Lower lobe of right lung (tissue), 2 donors: ENCODE results near the gene POC1B. TPM values are rescaled to one million over a fixed set of nuclear protein-coding genes. Genes with fewer than 3 reads are reported as not detected.

Source experiments
- ATAC-seq, 2 donors: fragments of 200-7000 bp; cut with Tn5 transposase; one replicate each; pipeline ENCODE4 v1.9.1; 2020 to 2022; ENCODE audit warnings: mild to moderate bottlenecking in 2 of 2, moderate library complexity in 2 of 2
- DNase-seq: peaks from one replicate; pipeline ENCODE4 v3.0.0-alpha.2; 2020
- H3K27ac ChIP-seq: fragments of 200-600 bp; one replicate; pipeline ENCODE4 v1.8.0; 2022
- H3K27me3 ChIP-seq: fragments of 200-600 bp; one replicate; pipeline ENCODE4 v1.8.0; 2022; ENCODE audit warnings: low read depth
- H3K36me3 ChIP-seq: fragments of 200-600 bp; one replicate; pipeline ENCODE4 v1.8.0; 2022; ENCODE audit warnings: mild to moderate bottlenecking
- H3K4me1 ChIP-seq: fragments of 200-600 bp; one replicate; pipeline ENCODE4 v1.8.0; 2022
- H3K4me3 ChIP-seq: fragments of 200-600 bp; one replicate; pipeline ENCODE4 v1.8.0; 2022; ENCODE audit warnings: mild to moderate bottlenecking
- H3K9me3 ChIP-seq: fragments of 200-600 bp; one replicate; pipeline ENCODE4 v1.8.0; 2022
- CTCF ChIP-seq: fragments of 200-600 bp; IDR thresholded peaks from one replicate; pipeline ENCODE4 v1.8.0; 2022; ENCODE audit warnings: antibody characterized with exemption, mild to moderate bottlenecking
- intact Hi-C: fragments of 100-400 bp; cut with DNase I; formaldehyde crosslinking; loops from one replicate; pipeline ENCODE4 v1.11.0; 2022
- long read RNA-seq: library from polyadenylated mRNA; unstranded; transcript quantifications from one replicate; pipeline ENCODE4 v2.0.0, GENCODE V29; 2021
- total RNA-seq: library from RNA; stranded (reverse); fragmentation: NEBNext Ultra II Directional; extraction: Animal tissue kit (Norgen Biotek cat#: 25700); gene quantifications from one replicate; pipeline ENCODE4 v1.2.1, GENCODE V29; 2021
- donor health status: DM: no; HTN: yes; CAD: no; lungs with severe emphysema.

Gene POC1B
- 15.5 TPM for total RNA-seq
- long read RNA-seq, transcript POC1B-201 (12 exons, 3,001 nt) = major isoform, 6 of 25 reads
- long read RNA-seq, partial matches to known transcripts = 2 of 25 reads
- long read RNA-seq, other reads (novel, unspliced or antisense) = 14 of 25 reads

- peak within 1 kb of the TSS; percentile 96 for H3K4me3 ChIP-seq
- H3K9me3 ChIP-seq = no peaks in the 10 kb centered on the region
- intact Hi-C loops = loop anchor here (5.0 to 10.0 kb wide), 2 partner anchors 51 to 509 kb away; no protein-coding TSS in a partner anchor
- peak within 1 kb of the TSS; percentile 91 for H3K27ac ChIP-seq
- H3K4me1 ChIP-seq = peaks cover 42% of the 10 kb centered on the region
- DNase-seq (peak; percentile 86), ATAC-seq (peak; percentile 88 to 90)
- no peak for TF ChIP-seq CTCF
- no peaks in the 10 kb centered on the region for H3K27me3 ChIP-seq
- no peaks in the 10 kb centered on the region for H3K36me3 ChIP-seq
Measured at GRCh38 chr12:89525824-89526770, at the start of gene POC1B. TSS of gene POC1B (minus strand) at chr12:89526047. CDS start at chr12:89525895, 152 bp downstream.

- Histone ChIP-seq H3K27me3 (no peaks in the 10 kb centered on the region), H3K4me1 (peaks cover 6% of the 10 kb centered on the region), H3K4me3 (no peak overlapping the region), H3K36me3 (no peaks in the 10 kb centered on the region), H3K9me3 (no peaks in the 10 kb centered on the region), H3K27ac (no peak overlapping the region)
- TF ChIP-seq CTCF = no peak
- intact Hi-C loops = no loop called here
- DNase-seq (no peak), ATAC-seq (no peak)
Measured at GRCh38 chr12:89575374-89575773, 49.5 kb upstream of the POC1B start.

- Histone ChIP-seq H3K27ac (no peak overlapping the region), H3K27me3 (no peaks in the 10 kb centered on the region), H3K4me3 (no peak overlapping the region), H3K9me3 (no peaks in the 10 kb centered on the region), H3K36me3 (no peaks in the 10 kb centered on the region), H3K4me1 (peaks cover 6% of the 10 kb centered on the region)
- ATAC-seq (no peak), DNase-seq (no peak)
- intact Hi-C loops = no loop called here
- no peak for TF ChIP-seq CTCF
Measured at GRCh38 chr12:89574736-89575208, 48.9 kb upstream of the POC1B start.

GRCh38 chr12:89573051-89573810 lies 47.4 kb upstream of the POC1B start:
- Histone ChIP-seq H3K27me3 (no peaks in the 10 kb centered on the region), H3K36me3 (no peaks in the 10 kb centered on the region), H3K9me3 (no peaks in the 10 kb centered on the region), H3K4me1 (peaks cover 12% of the 10 kb centered on the region), H3K27ac (no peak overlapping the region), H3K4me3 (no peak overlapping the region)
- ATAC-seq = no peak
- DNase-seq = no peak
- intact Hi-C loops = no loop called here
- TF ChIP-seq CTCF = no peak

GRCh38 chr12:89571491-89572195 lies 45.8 kb upstream of the POC1B start:
- ATAC-seq (no peak), DNase-seq (no peak)
- no peak for TF ChIP-seq CTCF
- Histone ChIP-seq H3K9me3 (no peaks in the 10 kb centered on the region), H3K4me3 (no peak overlapping the region), H3K27ac (no peak overlapping the region), H3K36me3 (no peaks in the 10 kb centered on the region), H3K4me1 (peaks cover 13% of the 10 kb centered on the region), H3K27me3 (no peaks in the 10 kb centered on the region)
- intact Hi-C loops = no loop called here
